Stomach smooth muscle (tissue), 2 donors: ENCODE data around the gene C1orf74.

Source experiments
- H3K27ac ChIP-seq: one replicate; pipeline ENCODE4 v1.7.0; 2013; ENCODE audit warnings: mild to moderate bottlenecking, low read length, inconsistent platforms
- H3K27me3 ChIP-seq, 2 donors: one replicate each; pipeline ENCODE4 v1.7.0; 2013; ENCODE audit warnings: low read length in 2 of 2; ENCODE audit not compliant: insufficient read depth in 2 of 2, control insufficient read depth in 1 of 2
- H3K36me3 ChIP-seq, 2 donors: one replicate each; pipeline ENCODE4 v1.7.0; 2013; ENCODE audit warnings: low read length in 2 of 2; ENCODE audit not compliant: control insufficient read depth in 2 of 2, insufficient read depth in 2 of 2
- H3K4me1 ChIP-seq: one replicate; pipeline ENCODE4 v1.7.0; 2013; ENCODE audit warnings: low read length; ENCODE audit not compliant: control insufficient read depth, insufficient read depth
- H3K4me3 ChIP-seq, 2 donors: one replicate each; pipeline ENCODE4 v1.7.0; 2013; ENCODE audit warnings: low read length in 2 of 2
- H3K9ac ChIP-seq, 2 donors: one replicate each; pipeline ENCODE4 v1.7.0; 2013; ENCODE audit warnings: low read length in 2 of 2, mild to moderate bottlenecking in 1 of 2
- H3K9me3 ChIP-seq, 2 donors: one replicate each; pipeline ENCODE4 v1.7.0; 2013; ENCODE audit warnings: low read length in 2 of 2; ENCODE audit not compliant: control insufficient read depth in 2 of 2
- donor health status: healthy.
- donor health status: Pancreatic carcinoma.

The C1orf74 gene

DNA sequence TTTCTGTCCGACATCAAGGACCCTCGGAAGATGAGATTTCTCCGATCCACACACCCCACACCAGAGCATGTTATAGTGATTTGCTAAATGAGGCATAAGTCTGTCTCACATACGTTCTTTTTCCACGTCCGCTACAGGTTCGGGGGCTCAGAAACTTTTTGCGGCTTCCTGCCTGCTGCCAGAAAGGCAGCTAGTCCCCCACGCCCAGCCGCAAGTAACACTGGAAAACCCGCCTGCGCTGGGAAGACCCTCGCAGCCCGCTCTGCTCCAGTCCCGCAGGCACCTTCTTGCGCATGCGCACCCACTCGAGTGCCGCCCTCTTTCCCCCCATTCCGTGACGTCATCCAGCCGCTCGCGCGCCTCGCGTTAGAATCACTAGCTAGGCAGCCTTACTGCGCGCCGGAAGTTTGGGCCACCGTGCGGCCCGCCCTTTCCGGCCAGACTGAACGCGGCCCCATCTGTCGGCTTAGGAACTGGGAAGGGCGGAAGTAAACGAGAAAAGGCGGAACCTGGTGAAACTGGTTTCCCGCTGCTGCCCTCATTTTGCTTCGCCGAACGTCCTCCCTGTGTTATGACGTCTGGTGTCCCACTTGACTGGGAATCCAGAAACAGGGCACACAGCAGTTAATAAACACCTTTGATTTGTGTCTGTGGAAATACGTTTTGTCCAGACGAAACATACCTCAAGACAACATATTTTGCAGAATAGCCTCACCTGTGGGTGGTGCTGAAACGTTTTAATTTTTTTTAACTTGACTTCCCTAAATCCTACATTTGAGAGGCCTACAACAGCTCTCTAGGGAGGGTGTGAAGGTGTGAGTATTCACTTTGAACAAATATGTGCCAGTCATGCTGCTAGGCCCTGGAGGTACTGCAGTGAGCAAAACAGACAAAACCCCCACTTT, at the start of gene C1orf74:
Gene C1orf74 (minus strand): TSS at position 295 of the 905 bp plus-strand sequence. CDS start 925 bp downstream, outside the sequence.
- no peaks in the 10 kb centered on the region for H3K9me3 ChIP-seq
- H3K9ac ChIP-seq, result peak within 1 kb of the TSS; percentile 83 to 89
- no peaks in the 10 kb centered on the region for H3K27me3 ChIP-seq
- H3K4me3 ChIP-seq, result peak within 1 kb of the TSS; percentile 86 to 90
- H3K27ac ChIP-seq, result peak within 1 kb of the TSS; percentile 95
- peaks cover 0 to 2% of the 10 kb centered on the region in 2 donors for H3K36me3 ChIP-seq
- H3K4me1 ChIP-seq, result peaks cover 35% of the 10 kb centered on the region

DNA sequence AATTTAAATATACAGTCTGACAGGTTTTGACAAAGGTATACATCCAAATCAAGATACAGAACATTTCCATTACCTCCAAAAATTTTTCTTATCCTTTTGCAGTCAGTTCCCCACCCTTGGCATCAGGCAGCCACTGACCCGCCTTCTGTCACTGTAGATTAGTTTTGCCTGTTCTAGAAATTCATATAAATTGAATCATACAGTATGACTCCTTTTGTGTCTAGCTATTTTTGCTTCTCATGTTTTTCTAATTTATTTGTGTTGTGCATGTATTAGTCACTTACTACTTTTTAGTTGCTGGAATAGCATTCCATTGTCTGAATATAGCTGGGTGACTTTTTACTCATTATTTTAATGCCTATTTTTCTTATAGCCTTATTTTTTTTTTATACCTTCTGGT, 47.3 kb upstream of the C1orf74 start:
- Histone ChIP-seq H3K9ac (no peak overlapping the region), H3K4me1 (no peaks in the 10 kb centered on the region), H3K4me3 (no peak overlapping the region), H3K27me3 (no peaks in the 10 kb centered on the region), H3K27ac (no peak overlapping the region), H3K36me3 (peaks cover 25 to 34% of the 10 kb centered on the region in 2 donors), H3K9me3 (no peaks in the 10 kb centered on the region)

DNA sequence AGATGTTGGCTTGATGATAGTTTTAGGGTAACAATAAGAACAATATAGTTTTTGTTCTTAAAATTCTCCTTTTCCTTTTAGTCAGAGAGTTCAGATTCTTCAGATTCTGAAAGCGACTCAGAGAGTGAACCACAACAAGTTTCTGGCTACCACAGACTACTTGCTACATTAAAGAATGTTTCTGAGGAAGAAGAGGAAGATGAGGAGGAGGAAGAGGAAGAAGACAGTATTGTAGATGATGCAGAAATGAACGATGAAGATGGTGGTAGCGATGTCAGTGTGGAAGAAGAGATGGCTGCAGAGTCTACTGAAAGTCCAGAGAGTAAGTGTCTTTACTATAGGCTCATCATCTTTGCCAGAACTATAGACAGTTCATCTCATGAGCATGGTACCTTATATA, 46.4 kb upstream of the C1orf74 start:
- Histone ChIP-seq H3K27ac (no peak overlapping the region), H3K4me3 (no peak overlapping the region), H3K9ac (no peak overlapping the region), H3K27me3 (no peaks in the 10 kb centered on the region), H3K4me1 (no peaks in the 10 kb centered on the region), H3K36me3 (peaks cover 21 to 30% of the 10 kb centered on the region in 2 donors), H3K9me3 (no peaks in the 10 kb centered on the region)

DNA sequence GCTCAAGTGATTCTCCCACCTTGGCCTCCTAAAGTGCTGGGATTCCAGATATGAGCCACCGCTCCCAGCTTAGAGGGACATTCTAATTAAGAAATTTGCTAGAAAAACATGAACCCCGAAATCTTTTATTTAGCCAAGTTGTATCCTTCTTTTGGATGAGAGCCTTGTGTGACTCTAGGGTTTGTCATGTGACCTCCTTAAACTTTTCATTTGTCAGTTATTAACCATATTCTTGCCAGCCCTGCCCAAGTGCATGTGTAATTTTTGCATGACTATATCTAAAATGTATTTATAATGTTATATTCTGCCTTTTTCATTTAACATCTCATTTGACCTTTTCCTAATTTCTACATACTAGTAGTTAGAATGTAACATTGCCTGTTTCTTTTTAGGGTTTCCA, 45.4 kb upstream of the C1orf74 start:
- peaks cover 21 to 24% of the 10 kb centered on the region in 2 donors for H3K36me3 ChIP-seq
- no peaks in the 10 kb centered on the region for H3K4me1 ChIP-seq
- no peak overlapping the region for H3K4me3 ChIP-seq

DNA sequence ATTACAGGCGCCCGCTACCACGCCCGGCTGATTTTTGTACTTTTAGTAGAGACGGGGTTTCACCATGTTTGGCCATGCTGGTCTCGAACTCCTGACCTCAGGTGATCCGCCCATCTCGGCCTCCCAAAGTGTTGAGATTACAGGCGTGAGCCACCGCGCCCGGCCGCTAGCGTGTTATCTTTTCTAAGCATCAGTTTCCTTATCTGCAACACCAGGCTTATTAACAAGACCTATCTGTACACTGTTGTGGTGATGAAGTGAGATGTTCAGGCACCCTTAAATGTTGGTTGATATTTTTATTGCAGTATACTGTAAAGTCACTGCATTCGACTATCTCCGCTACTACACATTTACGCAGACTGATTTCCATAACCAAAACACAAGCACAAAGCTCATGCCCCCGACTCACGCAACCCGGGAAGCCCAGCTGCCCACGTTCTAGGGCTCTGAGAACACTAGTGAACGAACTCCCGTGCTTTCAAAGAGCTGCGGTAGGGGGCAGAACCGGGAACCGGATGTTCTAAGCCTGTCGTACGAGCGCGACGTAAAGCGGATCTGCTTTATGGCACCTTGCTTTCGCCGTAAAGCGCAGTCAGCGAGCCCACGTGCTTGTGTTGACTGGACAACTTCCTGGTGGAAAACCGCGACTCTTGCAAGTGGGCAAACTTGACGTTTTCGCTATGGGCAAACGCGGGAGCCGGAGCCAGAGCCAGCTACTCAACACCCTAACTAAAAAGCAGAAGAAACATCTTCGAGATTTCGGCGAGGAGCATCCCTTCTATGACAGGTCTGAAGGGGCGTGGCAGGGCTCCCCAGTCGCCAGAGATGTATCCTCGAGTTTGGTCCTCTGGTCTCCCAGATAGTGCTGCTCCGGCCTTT, 43.3 kb upstream of the C1orf74 start, which contains the start of gene UTP25:
Gene UTP25 (plus strand): TSS at position 589 of the 879 bp plus-strand sequence. CDS start 92 bp downstream, at position 681.
- Histone ChIP-seq H3K9ac (peak within 1 kb of the TSS; percentile 37 to 69), H3K4me3 (peak within 1 kb of the TSS; percentile 91 to 93), H3K4me1 (no peaks in the 10 kb centered on the region), H3K9me3 (no peaks in the 10 kb centered on the region), H3K36me3 (peaks cover 4 to 7% of the 10 kb centered on the region in 2 donors), H3K27ac (peak within 1 kb of the TSS; percentile 32), H3K27me3 (no peaks in the 10 kb centered on the region)

More for the DNA sequence above, 45.4 kb upstream of the C1orf74 start:
- no peak overlapping the region for H3K27ac ChIP-seq
- H3K27me3 ChIP-seq, result no peaks in the 10 kb centered on the region
- H3K9ac ChIP-seq, result no peak overlapping the region
- H3K9me3 ChIP-seq, result no peaks in the 10 kb centered on the region

DNA sequence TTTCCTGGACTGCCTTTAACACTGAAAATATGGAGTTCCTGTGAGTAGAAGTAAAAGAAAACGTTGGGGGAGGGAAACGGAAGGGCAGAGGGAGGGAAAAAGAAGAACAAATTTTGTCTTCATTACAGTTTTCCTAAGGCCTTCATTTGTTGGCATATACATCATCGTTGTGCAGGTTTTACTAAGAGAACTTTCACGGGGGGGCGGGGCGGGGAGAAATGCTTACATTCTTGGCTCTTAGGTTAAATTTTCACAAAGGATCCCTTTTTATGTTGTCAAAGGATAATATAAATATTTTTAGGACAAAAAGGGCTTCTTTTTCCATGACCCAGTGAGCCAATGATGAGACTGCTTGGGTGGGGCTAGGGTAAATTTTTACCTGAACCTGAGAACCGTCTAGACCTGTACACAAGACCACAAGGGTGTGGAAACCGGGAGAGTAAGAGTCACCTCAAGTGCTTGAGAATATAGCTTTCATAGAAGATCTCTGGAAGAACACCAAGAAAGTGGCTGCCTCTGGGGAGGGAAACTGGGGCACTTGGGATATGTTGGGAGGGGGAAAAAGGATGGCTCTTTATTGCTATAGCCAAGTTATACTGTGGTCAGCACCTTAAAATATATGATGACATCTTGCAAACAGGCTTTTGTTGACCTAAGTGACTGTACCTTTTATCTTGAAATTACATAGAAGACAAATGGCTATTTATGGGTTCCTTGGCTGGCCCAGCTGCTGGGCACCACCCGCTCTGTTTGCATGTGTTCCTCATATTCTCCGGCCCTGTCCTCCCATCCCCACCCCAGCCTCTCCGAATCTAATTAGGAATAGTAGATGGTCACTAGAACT, 41.5 kb upstream of the C1orf74 start:
- Histone ChIP-seq H3K27me3 (no peaks in the 10 kb centered on the region), H3K36me3 (peaks cover 0 to 2% of the 10 kb centered on the region in 2 donors), H3K27ac (no peak overlapping the region), H3K4me1 (no peaks in the 10 kb centered on the region), H3K9ac (no peak overlapping the region), H3K4me3 (no peak overlapping the region), H3K9me3 (no peaks in the 10 kb centered on the region)

DNA sequence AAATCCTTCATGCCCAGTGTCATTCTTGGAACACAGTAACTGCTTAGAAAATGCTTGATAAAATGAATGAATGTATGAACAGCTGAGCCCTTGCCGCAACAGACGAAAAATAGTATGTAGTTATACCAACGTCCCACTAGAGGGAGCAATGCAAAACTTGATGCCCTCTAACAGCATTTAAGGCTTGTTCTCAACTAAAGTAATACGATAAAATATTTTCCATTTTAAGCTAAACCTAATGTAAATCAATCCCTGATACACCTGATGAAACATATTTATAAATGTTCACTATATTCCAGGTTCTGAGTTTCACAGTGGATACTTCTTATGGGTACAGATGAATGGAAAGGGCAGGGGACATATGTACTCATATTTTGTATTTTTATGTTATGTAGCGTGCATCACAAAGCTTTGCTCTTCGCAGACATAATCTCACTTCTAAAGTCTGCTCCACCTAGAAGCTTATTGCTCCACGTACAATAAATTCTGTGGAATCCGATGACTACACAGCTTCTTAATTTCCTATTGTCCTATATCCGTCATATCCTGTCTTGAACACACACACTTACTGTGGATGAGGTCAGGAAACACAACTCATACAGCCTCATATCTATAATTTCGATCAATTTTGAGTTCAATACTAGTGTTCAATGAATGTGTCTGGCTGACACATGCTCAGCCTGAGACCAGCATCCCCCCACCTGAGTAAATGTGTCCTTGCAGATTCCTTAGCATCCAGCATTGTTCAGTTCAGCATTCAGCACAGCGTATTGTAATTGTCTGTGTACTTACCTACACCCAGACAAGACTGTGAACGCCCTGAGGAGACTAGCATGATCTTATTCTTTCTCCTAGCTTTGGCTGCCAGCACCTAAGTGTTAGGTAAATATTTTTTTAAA, 39.0 kb upstream of the C1orf74 start:
- no peaks in the 10 kb centered on the region for H3K36me3 ChIP-seq
- no peaks in the 10 kb centered on the region for H3K9me3 ChIP-seq
- H3K27ac ChIP-seq, result no peak overlapping the region
- H3K4me1 ChIP-seq, result no peaks in the 10 kb centered on the region
- no peak overlapping the region for H3K4me3 ChIP-seq
- H3K27me3 ChIP-seq, result no peaks in the 10 kb centered on the region
- H3K9ac ChIP-seq, result no peak overlapping the region

DNA sequence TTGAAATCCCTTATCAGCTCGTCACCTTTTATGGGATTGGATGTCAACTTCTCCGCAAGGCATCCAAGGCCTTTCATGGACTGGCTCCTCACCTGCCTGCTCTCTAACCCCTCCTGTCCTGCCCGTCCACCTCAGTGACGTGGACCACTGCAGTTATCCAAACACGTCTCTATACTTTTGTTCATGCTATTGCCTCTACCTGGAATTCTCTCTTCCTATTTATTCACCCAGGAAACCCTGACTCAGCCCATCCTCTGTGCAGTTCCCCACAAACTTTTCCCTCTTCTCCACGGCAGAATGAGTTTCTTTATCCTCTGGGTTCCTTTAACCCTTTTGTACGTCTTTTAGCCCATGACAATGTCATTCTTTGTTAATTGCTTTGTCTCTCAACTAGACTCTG, 38.3 kb upstream of the C1orf74 start:
- Histone ChIP-seq H3K4me1 (no peaks in the 10 kb centered on the region), H3K9ac (no peak overlapping the region), H3K36me3 (no peaks in the 10 kb centered on the region), H3K9me3 (no peaks in the 10 kb centered on the region), H3K27me3 (peaks cover 0 to under 1% of the 10 kb centered on the region in 2 donors), H3K4me3 (no peak overlapping the region), H3K27ac (no peak overlapping the region)

DNA sequence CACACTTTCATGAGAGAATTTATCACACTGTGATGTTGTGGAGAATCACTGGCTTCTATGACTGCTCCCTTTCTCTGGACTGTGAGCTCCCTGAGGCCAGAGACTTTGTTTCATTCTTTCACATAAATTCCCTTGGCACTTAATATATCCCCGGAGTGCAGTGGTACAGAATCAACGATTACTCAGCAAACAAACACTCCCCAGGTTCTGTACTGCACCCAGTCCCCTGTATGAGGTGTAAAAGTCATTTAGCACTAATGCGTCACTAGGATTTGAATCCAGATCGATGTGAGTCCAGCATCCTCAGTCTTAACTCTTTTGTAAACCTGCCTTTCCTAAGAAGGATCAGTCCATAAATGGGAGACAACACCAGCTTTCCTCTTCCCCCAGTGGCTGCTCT, 36.6 kb upstream of the C1orf74 start:
- Histone ChIP-seq H3K36me3 (no peaks in the 10 kb centered on the region), H3K9ac (no peak overlapping the region), H3K27ac (no peak overlapping the region), H3K27me3 (peaks cover 0 to 2% of the 10 kb centered on the region in 2 donors), H3K4me1 (no peaks in the 10 kb centered on the region), H3K4me3 (no peak overlapping the region), H3K9me3 (no peaks in the 10 kb centered on the region)
